GM12878 (cell line): ENCODE data around the gene LIPG. TPM values are rescaled to one million over a fixed set of nuclear protein-coding genes. Genes with fewer than 3 reads are reported as not detected.

ENCODE experiments used
- ATAC-seq: fragments of 200-7000 bp; cut with Tn5 transposase; 3 replicates; pipeline ENCODE4 v1.9.1; 2020; ENCODE audit warnings: mild to moderate bottlenecking, moderate library complexity
- BruUV-seq: library from RNA; stranded (reverse); fragments of 400-500 nt; replicated peaks from 2 replicates; lab custom pipeline; 2021; lab: Mats Ljungman, UMichigan
- CTCF ChIA-PET: fragments of 300-600 bp; sonication (Branson Sonifier 250); formaldehyde crosslinking; extraction: SDS; loops from one replicate; lab custom pipeline; 2021; ENCODE audit warnings: inconsistent platforms; lab: Yijun Ruan, JAX
- POLR2A ChIA-PET: fragments of 350-600 bp; formaldehyde crosslinking; extraction: SDS; loops from one replicate; lab custom pipeline; 2021; ENCODE audit warnings: inconsistent platforms; lab: Charles Lee
- RAD21 ChIA-PET: fragments of 300-600 bp; sonication (Branson Sonifier 250); formaldehyde crosslinking; loops from one replicate; lab custom pipeline; 2023; ENCODE audit warnings: antibody characterized with exemption; ENCODE audit not compliant: unreplicated experiment; lab: Charles Lee
- SMC1A ChIA-PET: fragments of 300-600 bp; sonication (Branson Sonifier 250); formaldehyde crosslinking; loops from one replicate; lab custom pipeline; 2023; ENCODE audit not compliant: unreplicated experiment, uncharacterized antibody; lab: Charles Lee
- DNase-seq: peaks from one replicate; pipeline ENCODE4 v3.0.0-alpha.2; 2011; ENCODE audit warnings: low read depth, low spot score
- FAIRE-seq: peaks from 3 replicates; lab custom pipeline; 2011; peaks lifted over from hg19 to GRCh38; lab: Jason Lieb, UNC
- H2AFZ ChIP-seq: 2 replicates; pipeline ENCODE4 v1.6.0; 2011; ENCODE audit warnings: low read depth, low read length, control low read depth; ENCODE audit not compliant: control insufficient read depth
- H3K27ac ChIP-seq: 2 replicates; pipeline ENCODE4 v1.5.1; 2011; ENCODE audit warnings: control low read depth; ENCODE audit not compliant: control insufficient read depth, insufficient read depth
- H3K27me3 ChIP-seq, 2 experiments: replicated peaks in 1 of 2; 2 replicates each; pipeline versions ENCODE4 v1.6.0 to v1.6.1; 2011; ENCODE audit warnings: low read length in 1 of 2; ENCODE audit not compliant: control insufficient read depth in 2 of 2, insufficient read depth in 2 of 2
- H3K36me3 ChIP-seq, 2 experiments: 2 replicates each; pipeline ENCODE4 v1.5.1; 2011; ENCODE audit warnings: low read length in 1 of 2; ENCODE audit not compliant: control insufficient read depth in 2 of 2, insufficient read depth in 2 of 2
- H3K4me1 ChIP-seq: 2 replicates; pipeline ENCODE4 v1.6.1; 2011; ENCODE audit warnings: mild to moderate bottlenecking, low read length, moderate library complexity, mixed read lengths; ENCODE audit not compliant: control insufficient read depth, insufficient read depth
- H3K4me2 ChIP-seq: 2 replicates; pipeline ENCODE4 v1.6.0; 2011; ENCODE audit warnings: control low read depth; ENCODE audit not compliant: control insufficient read depth, insufficient read depth
- H3K4me3 ChIP-seq: fragments of 200-600 bp; sonication (generic); 2 replicates; pipeline ENCODE4 v1.5.1; 2016
- H3K79me2 ChIP-seq: 2 replicates; pipeline ENCODE4 v1.6.0; 2011; ENCODE audit warnings: low read length; ENCODE audit not compliant: control insufficient read depth, insufficient read depth
- H3K9ac ChIP-seq: 2 replicates; pipeline ENCODE4 v1.8.0; 2011; ENCODE audit warnings: low read length, control low read depth, mixed read lengths; ENCODE audit not compliant: control insufficient read depth, insufficient read depth
- H3K9me3 ChIP-seq: replicated peaks from 3 replicates; pipeline ENCODE4 v1.5.1; 2011; ENCODE audit warnings: mild to moderate bottlenecking, low read length; ENCODE audit not compliant: control insufficient read depth, insufficient read depth
- H4K20me1 ChIP-seq: 2 replicates; pipeline ENCODE4 v1.6.0; 2011; ENCODE audit not compliant: control insufficient read depth, insufficient read depth
- BMI1 ChIP-seq: fragments of 450-650 bp; IDR thresholded peaks from 2 replicates; pipeline ENCODE4 v1.6.1; 2016; ENCODE audit warnings: mild to moderate bottlenecking, moderate library complexity, borderline replicate concordance
- BRCA1 ChIP-seq: IDR thresholded peaks from 2 replicates; pipeline ENCODE4 v1.6.1; 2011; ENCODE audit warnings: low read depth, low read length, improper control_type of control experiment
- CEBPB ChIP-seq, 2 experiments: fragments of 150-350 bp in 1 of 2; IDR thresholded peaks; 2 replicates each; pipeline ENCODE4 v1.6.1; 2012 to 2014; ENCODE audit warnings: low read depth in 2 of 2, low read length in 2 of 2, borderline replicate concordance in 1 of 2, inconsistent platforms in 1 of 2
- HDAC2 ChIP-seq: fragments of 200-600 bp; sonication (generic); IDR thresholded peaks from 2 replicates; pipeline ENCODE4 v1.6.1; 2017
- IRF4 ChIP-seq: IDR thresholded peaks from 2 replicates; pipeline ENCODE4 v1.6.1; 2011; ENCODE audit warnings: low read depth, low read length
- KAT2A ChIP-seq: conservative IDR thresholded peaks from 2 replicates; pipeline ENCODE4 v1.6.1; 2011; ENCODE audit warnings: low read depth, low read length; ENCODE audit not compliant: control insufficient read depth
- MEF2B ChIP-seq: fragments of 450-650 bp; IDR thresholded peaks from 2 replicates; pipeline ENCODE4 v1.6.1; 2018; ENCODE audit warnings: mild to moderate bottlenecking, moderate library complexity; ENCODE audit not compliant: partially characterized antibody, poor library complexity, severe bottlenecking
- NFIC ChIP-seq: IDR thresholded peaks from 2 replicates; pipeline ENCODE4 v1.6.1; 2012; ENCODE audit warnings: low read depth, mild to moderate bottlenecking, inconsistent platforms, low read length, moderate library complexity
- PML ChIP-seq: IDR thresholded peaks from 2 replicates; pipeline ENCODE4 v1.6.1; 2012; ENCODE audit warnings: low read length, inconsistent platforms
- TAF1 ChIP-seq: IDR thresholded peaks from 2 replicates; pipeline ENCODE4 v1.6.1; 2011; ENCODE audit warnings: mild to moderate bottlenecking, low read depth, low read length, borderline replicate concordance
- ZNF207 ChIP-seq: fragments of 450-650 bp; IDR thresholded peaks from 2 replicates; pipeline ENCODE4 v1.6.1; 2014; ENCODE audit warnings: antibody characterized with exemption, mild to moderate bottlenecking, borderline replicate concordance
- ZNF24 ChIP-seq: fragments of 450-650 bp; IDR thresholded peaks from 2 replicates; pipeline ENCODE4 v1.6.1; 2017; ENCODE audit warnings: antibody characterized with exemption, mild to moderate bottlenecking
- WGBS: methylation state at CpG from one replicate; pipeline ENCODE4 v1.1.6; 2016; ENCODE audit warnings: low lambda C conversion rate; ENCODE audit not compliant: insufficient replicate concordance, insufficient coverage; ENCODE audit errors: missing lambda C conversion rate; 5-methylcytosine and 5-hydroxymethylcytosine counted together
- in situ Hi-C: fragments of 300-500 bp; cut with MboI; formaldehyde crosslinking; loops from 9 replicates; pipeline ENCODE4 v1.14.3; 2018; ENCODE audit warnings: mixed read lengths
- intact Hi-C: fragments of 100-400 bp; cut with micrococcal nuclease; formaldehyde crosslinking; loops from one replicate; pipeline ENCODE4 v1.14.2; 2022; ENCODE audit not compliant: unreplicated experiment
- polyA plus RNA-seq, 11 experiments: library from polyadenylated mRNA; depleted of rRNA in 4 of 11; unstranded in 6 of 11; stranded (reverse) in 5 of 11; fragments of >200 nt; fragmentation: Nextera tagmentation in 4 of 11; fragmentation: Illumina TruSeq in 1 of 11; extraction: Ambion mirVana in 4 of 11; extraction: Trizol in 1 of 11; gene quantifications; 1 replicate in 1 of 11; 2 replicates in 10 of 11; pipeline versions ENCODE4 v1.2.1 to v1.2.3, GENCODE V29; 2011 to 2016; ENCODE audit warnings: inconsistent platforms in 2 of 11, missing spikeins in 2 of 11, low read depth in 1 of 11
- total RNA-seq, 4 experiments: library from RNA; depleted of rRNA in 3 of 4; stranded (reverse); fragments of >200 nt in 3 of 4; fragmentation: Illumina TruSeq in 1 of 4; extraction: Trizol in 1 of 4; gene quantifications; 2 replicates each; pipeline versions ENCODE4 v1.2.1 to v1.2.3, GENCODE V29; 2013 to 2021

Gene LIPG
- total and polyA plus RNA-seq, 10 of the 15 experiments (the other 5 are each of a cell fraction or from before 2014, with no cell fraction given) = 0.04 to 0.55 (median 0.18) TPM; not detected in 1

DNA sequence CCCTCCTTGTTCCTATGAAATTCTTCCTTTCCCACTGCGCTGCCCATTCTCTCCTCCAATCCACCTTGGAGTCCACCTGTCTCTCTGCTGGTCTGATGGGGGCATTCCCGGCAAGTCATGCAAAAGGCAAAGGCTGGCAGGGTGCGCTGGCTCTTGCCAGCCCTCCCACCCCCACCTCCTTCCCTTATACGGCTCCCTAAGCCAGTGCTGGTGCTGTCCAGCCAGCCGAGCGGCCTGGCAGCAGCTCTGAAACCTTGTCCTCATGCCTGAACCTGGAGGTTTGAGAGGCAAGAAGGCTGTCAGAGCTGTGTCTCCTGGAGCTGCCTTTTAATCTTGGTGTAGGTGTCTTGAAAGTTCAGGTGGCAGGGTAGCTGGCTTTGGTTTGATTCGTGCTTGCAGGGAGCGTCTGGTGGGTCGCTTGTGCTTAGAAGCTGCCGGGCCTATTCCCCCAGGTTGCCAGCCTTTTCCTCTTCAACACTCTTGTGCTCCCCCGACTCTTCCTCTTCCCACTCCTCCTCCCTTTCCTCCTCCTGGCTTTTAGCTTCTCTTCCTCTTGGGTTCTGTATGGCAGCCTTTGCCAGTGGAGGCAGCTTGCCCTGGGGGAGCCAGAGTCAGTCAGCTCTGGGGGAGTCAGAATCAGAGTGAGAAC lies 748 bp downstream of the LIPG start:
- H3K4me1 ChIP-seq = no peaks in the 10 kb centered on the region
- peaks cover 10 to 18% of the 10 kb centered on the region in 2 experiments; a peak in 3 of 4 replicates for H3K27me3 ChIP-seq
- in situ Hi-C loops (no loop called here), intact Hi-C loops (no loop called here)
- WGBS = 52% methylated on average over 11 of the region's 11 CpGs
- H3K4me3 ChIP-seq = no peak overlapping the region
- no peaks in the 10 kb centered on the region for H4K20me1 ChIP-seq
- CTCF ChIA-PET = interaction anchor here (0.6 kb wide), 1 partner anchor 192 kb away, joined by 3 read pairs; no protein-coding TSS in a partner anchor
- TF ChIP-seq IRF4 = no peak
- TF ChIP-seq ZNF24 = no peak
- TF ChIP-seq ZNF207 = no peak
- no peak for TF ChIP-seq HDAC2
- TF ChIP-seq KAT2A = no peak
- TF ChIP-seq NFIC = no peak
- TF ChIP-seq TAF1 = no peak
- no peak for TF ChIP-seq PML
- no peak for TF ChIP-seq BRCA1
- TF ChIP-seq CEBPB (IDR thresholded peaks at IDR 0.05; ENCODE audit: borderline replicate concordance in 1 of 2, low read depth in 2 of 2, low read length in 2 of 2) = no peak
- no peak for TF ChIP-seq MEF2B
- TF ChIP-seq BMI1 = no peak
- FAIRE-seq (no peak), DNase-seq (no peak), ATAC-seq (no peak)
- BruUV-seq = no TSS peak
- H3K79me2 ChIP-seq = no peaks in the 10 kb centered on the region
- no peak overlapping the region for H3K27ac ChIP-seq
- POLR2A ChIA-PET = no interaction called here
- H3K4me2 ChIP-seq = no peak overlapping the region; the same call in 1 of the 2 replicates
- no peaks in the 10 kb centered on the region for H3K36me3 ChIP-seq
- SMC1A ChIA-PET = interaction anchor here (1.0 kb wide), 1 partner anchor 296 kb away, joined by 3 read pairs; no protein-coding TSS in a partner anchor
- RAD21 ChIA-PET = no interaction called here
- no peak overlapping the region for H3K9ac ChIP-seq
- H2AFZ ChIP-seq = no peak overlapping the region
- H3K9me3 ChIP-seq = no peaks in the 10 kb centered on the region
